ENCODE results near the gene GRIN2D. TPM values are rescaled to one million over a fixed set of nuclear protein-coding genes. Genes with fewer than 3 reads are reported as not detected.

Gene GRIN2D
- polyA plus RNA-seq, 4 donors, result 0.39 to 0.66 (median 0.54) TPM

- no peak for DNase-seq (ENCODE audit: low read depth in 4 of 4, low spot score in 3 of 4)
Observed at GRCh38 chr19:48396016-48396823, 2.8 kb downstream of the GRIN2D start.

- no peak for DNase-seq (ENCODE audit: low read depth in 4 of 4, low spot score in 3 of 4)
Observed at GRCh38 chr19:48396824-48397176, 3.3 kb downstream of the GRIN2D start.

- no peak for DNase-seq (ENCODE audit: low read depth in 4 of 4, low spot score in 3 of 4)
Observed at GRCh38 chr19:48397263-48398101, 4.0 kb downstream of the GRIN2D start.

- no peak for DNase-seq (ENCODE audit: low read depth in 4 of 4, low spot score in 3 of 4)
Observed at GRCh38 chr19:48398102-48398374, 4.6 kb downstream of the GRIN2D start.

GRCh38 chr19:48398375-48399235 lies 5.1 kb downstream of the GRIN2D start:
- no peak for DNase-seq (ENCODE audit: low read depth in 4 of 4, low spot score in 3 of 4)

- no peak for DNase-seq (ENCODE audit: low read depth in 4 of 4, low spot score in 3 of 4)
Observed at GRCh38 chr19:48400018-48400742, 6.7 kb downstream of the GRIN2D start.

- DNase-seq (ENCODE audit: low read depth in 4 of 4, low spot score in 3 of 4), result no peak
Observed at GRCh38 chr19:48401287-48401686, 7.8 kb downstream of the GRIN2D start.

GRCh38 chr19:48403606-48404005 lies 10.1 kb downstream of the GRIN2D start:
- no peak for DNase-seq (ENCODE audit: low read depth in 4 of 4, low spot score in 3 of 4)

GRCh38 chr19:48405010-48405659 lies 11.7 kb downstream of the GRIN2D start:
- no peak for DNase-seq (ENCODE audit: low read depth in 4 of 4, low spot score in 3 of 4)

GRCh38 chr19:48405850-48406249 lies 12.4 kb downstream of the GRIN2D start:
- DNase-seq (ENCODE audit: low read depth in 4 of 4, low spot score in 3 of 4), result no peak

- DNase-seq (ENCODE audit: low read depth in 4 of 4, low spot score in 3 of 4), result no peak
Observed at GRCh38 chr19:48413879-48414587, 20.6 kb downstream of the GRIN2D start.

GRCh38 chr19:48415395-48415794 lies 21.9 kb downstream of the GRIN2D start:
- no peak for DNase-seq (ENCODE audit: low read depth in 4 of 4, low spot score in 3 of 4)

GRCh38 chr19:48415806-48416221 lies 22.3 kb downstream of the GRIN2D start:
- DNase-seq (ENCODE audit: low read depth in 4 of 4, low spot score in 3 of 4), result no peak

- DNase-seq (ENCODE audit: low read depth in 4 of 4, low spot score in 3 of 4), result no peak
Observed at GRCh38 chr19:48417421-48417820, 24.0 kb downstream of the GRIN2D start.

GRCh38 chr19:48418317-48419064 lies 25.0 kb downstream of the GRIN2D start:
- DNase-seq (ENCODE audit: low read depth in 4 of 4, low spot score in 3 of 4), result no peak

GRCh38 chr19:48419158-48419920 lies 25.9 kb downstream of the GRIN2D start:
- no peak for DNase-seq (ENCODE audit: low read depth in 4 of 4, low spot score in 3 of 4)

GRCh38 chr19:48421548-48421947 lies 28.1 kb downstream of the GRIN2D start:
- DNase-seq (ENCODE audit: low read depth in 4 of 4, low spot score in 3 of 4), result no peak

GRCh38 chr19:48424694-48425219 lies 31.3 kb downstream of the GRIN2D start:
- no peak for DNase-seq (ENCODE audit: low read depth in 4 of 4, low spot score in 3 of 4)

Measured in right renal pelvis (tissue), 4 donors.